ENCODE results near the gene ARVCF.

ARVCF gene
- total RNA-seq, result 6.3 to 6.8 reads per million in 2 donors

- DNase-seq, result peak; percentile 87
These were observed at the start of gene ARVCF for GRCh38 chr22:20016734-20017621. Gene ARVCF (minus strand): TSS chr22:20016823. CDS start chr22:19990794, 26,029 bp downstream.

GRCh38 chr22:20065896-20066616, 49.4 kb upstream of the ARVCF start:
- DNase-seq, result no peak

- no peak for DNase-seq
These were observed 48.1 kb upstream of the ARVCF start for GRCh38 chr22:20064545-20065262.

- DNase-seq, result no peak
These were observed 47.5 kb upstream of the ARVCF start for GRCh38 chr22:20064140-20064480.

- DNase-seq, result no peak
These were observed 46.9 kb upstream of the ARVCF start for GRCh38 chr22:20063271-20064139.

- no peak for DNase-seq
These were observed 46.1 kb upstream of the ARVCF start for GRCh38 chr22:20062766-20063083.

GRCh38 chr22:20062043-20062765, 45.6 kb upstream of the ARVCF start:
- no peak for DNase-seq

- no peak for DNase-seq
These were observed 44.8 kb upstream of the ARVCF start for GRCh38 chr22:20061481-20061861.

GRCh38 chr22:20060700-20061480, 44.3 kb upstream of the ARVCF start:
- no peak for DNase-seq

- no peak for DNase-seq
These were observed 42.6 kb upstream of the ARVCF start for GRCh38 chr22:20058989-20059770.

- DNase-seq, result no peak
These were observed 41.1 kb upstream of the ARVCF start for GRCh38 chr22:20057596-20058268.

- DNase-seq, result no peak
These were observed 40.2 kb upstream of the ARVCF start for GRCh38 chr22:20056696-20057386.

GRCh38 chr22:20056161-20056560, 39.5 kb upstream of the ARVCF start:
- DNase-seq, result no peak

- no peak for DNase-seq
These were observed 39.0 kb upstream of the ARVCF start for GRCh38 chr22:20055654-20056053.

- no peak for DNase-seq
These were observed 38.5 kb upstream of the ARVCF start for GRCh38 chr22:20055144-20055543.

- DNase-seq, result no peak
These were observed 37.9 kb upstream of the ARVCF start for GRCh38 chr22:20054485-20054884.

- no peak for DNase-seq
These were observed 37.4 kb upstream of the ARVCF start for GRCh38 chr22:20054034-20054427.

- DNase-seq, result no peak
These were observed 36.9 kb upstream of the ARVCF start for GRCh38 chr22:20053407-20054033.
